Measurements from ENCODE around the gene ARRB2. TPM values are rescaled to one million over a fixed set of nuclear protein-coding genes. Genes with fewer than 3 reads are reported as not detected.
A peak's percentile ranks its signal among the peaks of the same experiment; 100 is the strongest.
"Not testable (repeated sequence)": the region's sequence is repeated elsewhere in the genome, so short reads cannot be mapped to it uniquely, and the experiment has no call there.

Gene ARRB2
- total RNA-seq, 6 experiments from 2014 or later: 18.2 to 38.6 (median 23.9) TPM

DNA sequence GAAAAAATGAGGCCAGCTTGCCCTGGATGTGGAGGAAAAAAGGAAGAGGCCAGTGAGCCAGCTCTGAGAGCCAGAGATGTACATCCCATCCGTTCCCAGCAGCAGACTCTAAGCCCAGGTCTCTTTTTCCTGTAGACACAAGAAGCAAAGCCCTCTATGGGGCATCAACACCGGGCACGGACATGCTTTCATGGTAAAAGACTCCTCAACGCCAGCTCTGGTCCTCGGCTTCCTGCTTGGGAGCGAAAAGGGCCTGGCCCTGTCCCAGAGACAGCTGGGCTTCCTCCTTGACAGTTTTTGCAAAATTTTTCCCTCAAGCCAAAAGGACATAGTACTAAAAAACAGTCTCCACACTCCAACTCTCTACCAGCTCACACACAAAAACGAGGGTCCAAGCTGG, 33.6 kb upstream of the ARRB2 start:
- no peak for ATAC-seq
- WGBS (ENCODE audit: insufficient coverage, low coverage, low lambda C conversion rate, missing lambda C conversion rate): 87% methylated on average over 5 of the region's 7 CpGs
- H3K27me3 ChIP-seq: no peaks in the 10 kb centered on the region
- H3K4me1 ChIP-seq: no peaks in the 10 kb centered on the region
- H3K36me3 ChIP-seq: peaks cover 0 to 64% (median 20%) of the 10 kb centered on the region in 4 donors
- no peak for DNase-seq
- intact Hi-C loops (cut with DNase I): no loop called here
- H3K9me3 ChIP-seq: no peaks in the 10 kb centered on the region
- H3K4me3 ChIP-seq: no peak overlapping the region
- TF ChIP-seq, protein P1, sequence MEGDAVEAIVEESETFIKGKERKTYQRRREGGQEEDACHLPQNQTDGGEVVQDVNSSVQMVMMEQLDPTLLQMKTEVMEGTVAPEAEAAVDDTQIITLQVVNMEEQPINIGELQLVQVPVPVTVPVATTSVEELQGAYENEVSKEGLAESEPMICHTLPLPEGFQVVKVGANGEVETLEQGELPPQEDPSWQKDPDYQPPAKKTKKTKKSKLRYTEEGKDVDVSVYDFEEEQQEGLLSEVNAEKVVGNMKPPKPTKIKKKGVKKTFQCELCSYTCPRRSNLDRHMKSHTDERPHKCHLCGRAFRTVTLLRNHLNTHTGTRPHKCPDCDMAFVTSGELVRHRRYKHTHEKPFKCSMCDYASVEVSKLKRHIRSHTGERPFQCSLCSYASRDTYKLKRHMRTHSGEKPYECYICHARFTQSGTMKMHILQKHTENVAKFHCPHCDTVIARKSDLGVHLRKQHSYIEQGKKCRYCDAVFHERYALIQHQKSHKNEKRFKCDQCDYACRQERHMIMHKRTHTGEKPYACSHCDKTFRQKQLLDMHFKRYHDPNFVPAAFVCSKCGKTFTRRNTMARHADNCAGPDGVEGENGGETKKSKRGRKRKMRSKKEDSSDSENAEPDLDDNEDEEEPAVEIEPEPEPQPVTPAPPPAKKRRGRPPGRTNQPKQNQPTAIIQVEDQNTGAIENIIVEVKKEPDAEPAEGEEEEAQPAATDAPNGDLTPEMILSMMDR (IDR thresholded peaks at IDR 0.05): no peak
- TF ChIP-seq POLR2A (IDR thresholded peaks at IDR 0.05): no peak
- no peak overlapping the region for H3K27ac ChIP-seq

- no peak for TF ChIP-seq POLR2A (IDR thresholded peaks at IDR 0.05)
- 43% methylated on average over 9 of the region's 14 CpGs for WGBS (ENCODE audit: insufficient coverage, low coverage, low lambda C conversion rate, missing lambda C conversion rate)
- H3K27me3 ChIP-seq: no peaks in the 10 kb centered on the region
- no peaks in the 10 kb centered on the region for H3K4me1 ChIP-seq
- no peak overlapping the region for H3K4me3 ChIP-seq
- ATAC-seq: peak in 1 of 4 donors; percentile 51
- H3K36me3 ChIP-seq: peaks cover 0 to 61% (median 22%) of the 10 kb centered on the region in 4 donors
- no peak for DNase-seq
- no peak overlapping the region for H3K27ac ChIP-seq
- no peaks in the 10 kb centered on the region for H3K9me3 ChIP-seq
- intact Hi-C loops (cut with DNase I): no loop called here
Measured at GRCh38 chr17:4678448-4679026, 31.9 kb upstream of the ARRB2 start.

DNA sequence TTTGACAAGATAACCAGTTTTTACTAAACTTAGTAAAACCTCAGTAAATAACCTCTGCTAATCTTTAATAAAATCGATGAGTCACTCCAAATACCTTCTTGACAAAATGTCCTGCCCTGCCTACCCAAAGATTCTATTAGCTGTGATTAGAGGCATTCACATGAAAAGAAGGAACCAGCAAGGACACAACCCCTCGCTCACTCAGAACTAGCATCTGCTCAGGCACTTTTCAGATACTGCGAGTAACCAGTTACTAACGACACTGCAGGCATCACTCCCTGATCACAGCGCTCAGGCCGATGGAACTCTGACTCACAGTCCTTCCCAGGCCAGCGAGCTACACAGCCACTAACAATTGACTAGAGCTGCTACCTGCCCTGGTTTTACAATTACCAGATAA, 30.8 kb upstream of the ARRB2 start:
- ATAC-seq: peak in 1 of 4 donors; percentile 79
- no peaks in the 10 kb centered on the region for H3K9me3 ChIP-seq
- no peaks in the 10 kb centered on the region for H3K4me1 ChIP-seq
- H3K4me3 ChIP-seq: no peak overlapping the region
- 65% methylated on average over 3 of the region's 7 CpGs for WGBS (ENCODE audit: insufficient coverage, low coverage, low lambda C conversion rate, missing lambda C conversion rate)
- intact Hi-C loops (cut with DNase I): no loop called here
- TF ChIP-seq, protein P1 (IDR thresholded peaks at IDR 0.05): no peak
- TF ChIP-seq POLR2A (IDR thresholded peaks at IDR 0.05): no peak
- H3K27ac ChIP-seq: no peak overlapping the region
- no peaks in the 10 kb centered on the region for H3K27me3 ChIP-seq
- no peak for DNase-seq
- peaks cover 0 to 50% (median 20%) of the 10 kb centered on the region in 4 donors for H3K36me3 ChIP-seq

- H3K27me3 ChIP-seq; H3K9me3 ChIP-seq; intact Hi-C loops (cut with DNase I); DNase-seq; ATAC-seq; H3K4me3 ChIP-seq; H3K4me1 ChIP-seq; H3K27ac ChIP-seq: not testable (repeated sequence)
- H3K36me3 ChIP-seq: peaks cover 0 to 22% (median 9%) of the 10 kb centered on the region in 4 donors
- 94% methylated on average over 4 of the region's 5 CpGs for WGBS (ENCODE audit: insufficient coverage, low coverage, low lambda C conversion rate, missing lambda C conversion rate)
Measured at GRCh38 chr17:4683739-4684138, 26.7 kb upstream of the ARRB2 start.

GRCh38 chr17:4689872-4690271, 20.6 kb upstream of the ARRB2 start:
- intact Hi-C loops (cut with DNase I); DNase-seq; H3K36me3 ChIP-seq; H3K9me3 ChIP-seq; H3K27me3 ChIP-seq; H3K4me3 ChIP-seq; H3K4me1 ChIP-seq; ATAC-seq; H3K27ac ChIP-seq: not testable (repeated sequence)
- 80% methylated on average over 7 of the region's 12 CpGs for WGBS (ENCODE audit: insufficient coverage, low coverage, low lambda C conversion rate, missing lambda C conversion rate)

GRCh38 chr17:4690745-4691144, 19.7 kb upstream of the ARRB2 start:
- WGBS (ENCODE audit: insufficient coverage, low coverage, low lambda C conversion rate, missing lambda C conversion rate): 90% methylated on average over 2 of the region's 2 CpGs
- ATAC-seq: no peak
- intact Hi-C loops (cut with DNase I): no loop called here
- Histone ChIP-seq H3K36me3 (peaks cover 0 to 8% (median 0%) of the 10 kb centered on the region in 4 donors), H3K4me3 (no peak overlapping the region), H3K9me3 (no peaks in the 10 kb centered on the region), H3K4me1 (no peaks in the 10 kb centered on the region), H3K27me3 (no peaks in the 10 kb centered on the region), H3K27ac (no peak overlapping the region)
- TF ChIP-seq, protein P1 (IDR thresholded peaks at IDR 0.05): no peak
- no peak for TF ChIP-seq POLR2A (IDR thresholded peaks at IDR 0.05)
- DNase-seq: no peak
